ENCODE measurements around the gene TSEN2. TPM values are rescaled to one million over a fixed set of nuclear protein-coding genes. Genes with fewer than 3 reads are reported as not detected.

The TSEN2 gene
- total and polyA plus RNA-seq, 2 of the 13 experiments (the other 11 are each of a cell fraction or from before 2014, with no cell fraction given) = 11.0 to 17.3 TPM

GRCh38 chr3:12484198-12484982, at the start of gene TSEN2 (continued):
- TF ChIP-seq ZNF543 (CRISPR knock-in tag; IDR thresholded peaks at IDR 0.05) (0 out of 2 replicates have a peak, but pooled peaks have one; percentile 56), BCL6 (CRISPR knock-in tag; IDR thresholded peaks at IDR 0.05) (peak; percentile 39), EP300 (IDR thresholded peaks at IDR 0.05; ENCODE audit: low read depth in 2 of 2, low read length in 2 of 2) (no peak), EP300 (CRISPR knock-in tag; IDR thresholded peaks at IDR 0.05; ENCODE audit: borderline replicate concordance) (no peak), ZNF138 (CRISPR knock-in tag; IDR thresholded peaks at IDR 0.05; ENCODE audit: low read depth) (0 out of 2 replicates have a peak, but pooled peaks have one; percentile 33), ZNF572 (CRISPR knock-in tag; IDR thresholded peaks at IDR 0.05) (no peak), KDM1A (CRISPR knock-in tag; IDR thresholded peaks at IDR 0.05) (no peak), HDAC6 (IDR thresholded peaks at IDR 0.05; ENCODE audit: low read depth, low read length) (no peak), MIER3 (CRISPR knock-in tag; IDR thresholded peaks at IDR 0.05; ENCODE audit: borderline replicate concordance) (peak; percentile 53; the same call in 1 of the 2 replicates), RNF2 (conservative IDR thresholded peaks at IDR 0.05; ENCODE audit: low read depth) (peak; percentile 37; the same call in 1 of the 2 replicates), ZNF607 (CRISPR knock-in tag; IDR thresholded peaks at IDR 0.05; ENCODE audit: borderline replicate concordance) (no peak; the same call in 1 of the 2 replicates), FOXM1 (CRISPR knock-in tag; IDR thresholded peaks at IDR 0.05) (no peak), TOPORS (CRISPR knock-in tag; IDR thresholded peaks at IDR 0.05) (peak; percentile 47; the same call in 1 of the 2 replicates), ZNF276 (CRISPR knock-in tag; IDR thresholded peaks at IDR 0.05; ENCODE audit: low read depth) (no peak), YEATS4 (CRISPR knock-in tag; IDR thresholded peaks at IDR 0.05; ENCODE audit: borderline replicate concordance) (peak; percentile 68; the same call in 1 of the 2 replicates), CREBL2 (CRISPR knock-in tag; IDR thresholded peaks at IDR 0.05; ENCODE audit: borderline replicate concordance) (no peak), SPEN (CRISPR knock-in tag; IDR thresholded peaks at IDR 0.05; ENCODE audit: low read depth) (peak; percentile 93), GTF2F1 (IDR thresholded peaks at IDR 0.05; ENCODE audit: low read length) (no peak), GRHL1 (CRISPR knock-in tag; conservative IDR thresholded peaks at IDR 0.05) (no peak), PREB (CRISPR knock-in tag; IDR thresholded peaks at IDR 0.05) (no peak), AGO1 (IDR thresholded peaks at IDR 0.05; ENCODE audit: low read depth, low read length, poor library complexity, severe bottlenecking) (no peak), HOMEZ (CRISPR knock-in tag; IDR thresholded peaks at IDR 0.05; ENCODE audit: low read depth) (no peak)
